ENCODE measurements around the gene NDUFV1. TPM values are rescaled to one million over a fixed set of nuclear protein-coding genes. Genes with fewer than 3 reads are reported as not detected.
A peak's percentile ranks its signal among the peaks of the same experiment; 100 is the strongest.
"Not testable (repeated sequence)": the region's sequence is repeated elsewhere in the genome, so short reads cannot be mapped to it uniquely, and the experiment has no call there.

The NDUFV1 gene
- 119 to 151 TPM (median 121 TPM) in 3 replicates for total RNA-seq
- long read RNA-seq, transcript NDUFV1-201 (10 exons, 1,596 nt) = major isoform, 113 of 158 reads
- long read RNA-seq, partial matches to known transcripts = 26 of 158 reads
- long read RNA-seq, other reads (novel, unspliced or antisense) = 13 of 158 reads

DNA sequence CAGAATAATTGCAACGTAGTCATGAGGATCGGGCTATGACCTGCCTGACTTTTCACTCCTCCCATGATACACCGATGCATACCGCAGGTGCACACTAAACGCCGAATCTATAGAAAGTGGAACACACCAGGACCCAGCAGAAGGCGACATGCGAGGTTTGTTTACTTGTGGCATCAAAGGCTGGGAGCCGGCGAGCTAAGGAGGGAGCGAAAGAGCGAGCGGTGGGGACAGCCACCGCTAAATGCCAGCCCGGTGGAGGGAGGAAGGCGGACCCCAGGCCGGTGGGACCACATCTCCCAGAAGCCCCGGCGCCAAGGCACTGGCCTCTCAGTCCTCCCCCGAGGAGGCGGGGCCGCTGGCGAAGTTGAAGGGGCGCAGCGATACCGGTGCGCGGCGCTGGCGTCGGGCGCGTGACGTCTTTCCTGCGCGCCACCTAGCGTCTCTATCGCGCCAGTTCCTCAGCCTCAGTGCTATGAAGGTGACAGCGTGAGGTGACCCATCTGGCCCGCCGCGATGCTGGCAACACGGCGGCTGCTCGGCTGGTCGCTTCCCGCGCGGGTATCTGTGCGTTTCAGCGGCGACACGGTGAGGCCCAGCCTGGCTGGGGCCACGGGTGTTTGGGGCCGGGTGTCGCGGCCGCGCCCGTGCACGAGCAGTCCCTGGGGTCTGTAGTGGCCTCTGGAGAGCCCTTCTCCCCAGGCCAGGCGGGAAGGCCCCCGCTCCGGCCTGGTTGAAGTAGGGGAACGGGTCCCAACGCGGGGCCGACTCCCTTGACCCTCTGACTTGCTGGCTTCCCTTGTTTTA is at the start of gene NDUFV1:
TSS of gene NDUFV1 (plus strand) at position 445 of the 804 bp plus-strand sequence. CDS start at position 514, 69 bp downstream.
- TF ChIP-seq, protein P1, sequence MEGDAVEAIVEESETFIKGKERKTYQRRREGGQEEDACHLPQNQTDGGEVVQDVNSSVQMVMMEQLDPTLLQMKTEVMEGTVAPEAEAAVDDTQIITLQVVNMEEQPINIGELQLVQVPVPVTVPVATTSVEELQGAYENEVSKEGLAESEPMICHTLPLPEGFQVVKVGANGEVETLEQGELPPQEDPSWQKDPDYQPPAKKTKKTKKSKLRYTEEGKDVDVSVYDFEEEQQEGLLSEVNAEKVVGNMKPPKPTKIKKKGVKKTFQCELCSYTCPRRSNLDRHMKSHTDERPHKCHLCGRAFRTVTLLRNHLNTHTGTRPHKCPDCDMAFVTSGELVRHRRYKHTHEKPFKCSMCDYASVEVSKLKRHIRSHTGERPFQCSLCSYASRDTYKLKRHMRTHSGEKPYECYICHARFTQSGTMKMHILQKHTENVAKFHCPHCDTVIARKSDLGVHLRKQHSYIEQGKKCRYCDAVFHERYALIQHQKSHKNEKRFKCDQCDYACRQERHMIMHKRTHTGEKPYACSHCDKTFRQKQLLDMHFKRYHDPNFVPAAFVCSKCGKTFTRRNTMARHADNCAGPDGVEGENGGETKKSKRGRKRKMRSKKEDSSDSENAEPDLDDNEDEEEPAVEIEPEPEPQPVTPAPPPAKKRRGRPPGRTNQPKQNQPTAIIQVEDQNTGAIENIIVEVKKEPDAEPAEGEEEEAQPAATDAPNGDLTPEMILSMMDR (IDR thresholded peaks at IDR 0.05) = peak; percentile 75
- peaks cover 6% of the 10 kb centered on the region for H3K27me3 Mint-ChIP-seq (ENCODE audit: low read depth)
- H3K9me3 Mint-ChIP-seq (ENCODE audit: low read depth) = peaks cover 4% of the 10 kb centered on the region
- peak; percentile 99 for DNase-seq (ENCODE audit: low spot score)
- H3K4me3 Mint-ChIP-seq (ENCODE audit: unreplicated experiment) = peak within 1 kb of the TSS; percentile 81
- no peaks in the 10 kb centered on the region for H3K36me3 Mint-ChIP-seq (ENCODE audit: low read depth)
- peak within 1 kb of the TSS; percentile 85 for H3K27ac Mint-ChIP-seq (ENCODE audit: unreplicated experiment)
- H3K4me1 Mint-ChIP-seq (ENCODE audit: low read depth) = peaks cover 8% of the 10 kb centered on the region

DNA sequence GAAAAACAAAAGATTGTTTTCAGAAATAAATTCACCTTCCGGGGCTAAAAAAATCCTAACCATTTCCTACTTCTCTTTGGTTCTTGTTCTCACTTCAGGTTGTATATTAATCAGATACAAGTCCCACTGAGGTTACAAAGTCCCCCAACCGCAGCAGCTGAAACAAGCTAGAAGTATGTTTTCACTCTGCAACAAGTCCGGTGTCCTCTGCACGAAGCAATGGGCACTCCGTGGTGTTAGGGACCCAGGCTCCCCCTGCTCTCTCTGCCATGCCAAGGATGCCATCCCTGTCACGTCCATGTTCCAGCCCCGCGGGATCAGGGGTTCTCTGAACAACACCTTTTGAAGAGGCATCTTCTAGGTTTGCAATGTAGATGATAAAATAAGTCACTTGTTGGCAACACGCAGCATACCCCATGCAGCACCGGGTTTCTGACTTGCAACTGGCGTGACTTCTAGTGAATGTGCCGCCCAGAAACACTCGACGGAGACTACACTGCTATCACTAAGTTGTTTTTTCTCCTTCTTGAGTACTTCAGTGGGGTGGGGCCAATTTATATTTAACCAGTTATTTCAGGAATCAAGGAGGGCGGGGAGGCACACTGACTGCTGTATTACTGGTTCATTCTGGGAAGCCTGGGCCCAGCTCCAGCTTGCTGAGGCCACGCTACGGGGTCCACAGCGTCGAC is 48.5 kb upstream of the NDUFV1 start:
- Mint-ChIP-seq H3K9me3 (ENCODE audit: low read depth) (no peaks in the 10 kb centered on the region), H3K27me3 (ENCODE audit: low read depth) (no peaks in the 10 kb centered on the region), H3K4me1 (ENCODE audit: low read depth) (peaks cover 34% of the 10 kb centered on the region), H3K27ac (ENCODE audit: unreplicated experiment) (peak overlapping the region; percentile 86), H3K4me3 (ENCODE audit: unreplicated experiment) (peak overlapping the region; percentile 36), H3K36me3 (ENCODE audit: low read depth) (no peaks in the 10 kb centered on the region)
- TF ChIP-seq, protein P1 (IDR thresholded peaks at IDR 0.05) = no peak
- DNase-seq (ENCODE audit: low spot score) = no peak

DNA sequence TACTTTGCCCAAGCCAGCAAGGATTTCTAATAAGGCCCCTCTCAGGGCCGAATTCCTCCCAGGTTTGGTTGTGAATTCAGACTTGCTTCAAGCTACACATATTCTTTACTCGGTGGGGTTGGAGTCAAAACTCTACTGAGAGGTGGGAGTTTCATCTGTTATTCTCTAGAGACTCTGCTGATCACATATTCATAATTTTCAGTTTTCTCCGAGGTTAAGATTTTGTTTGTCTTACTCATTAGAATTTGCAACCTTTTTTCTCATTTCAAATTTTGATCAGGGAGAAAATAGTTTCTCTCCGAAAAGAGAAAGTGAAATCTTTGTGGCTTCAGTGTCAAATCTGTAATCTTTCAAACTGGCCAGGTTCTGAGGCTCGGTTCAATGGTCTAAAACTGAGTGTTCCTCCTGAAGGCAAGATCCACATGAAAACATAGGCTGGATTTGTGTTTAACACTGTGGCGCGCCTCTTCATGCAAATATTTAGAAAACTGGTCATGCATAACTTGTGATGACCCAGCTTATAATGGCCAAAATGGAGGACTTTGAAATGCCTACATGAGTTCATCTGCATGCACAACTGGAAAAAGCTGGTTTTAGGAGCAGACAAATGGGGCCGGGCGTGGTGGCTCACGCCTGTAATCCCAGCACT is 44.6 kb upstream of the NDUFV1 start:
- TF ChIP-seq, protein P1 (IDR thresholded peaks at IDR 0.05) = no peak
- Mint-ChIP-seq H3K4me1 (ENCODE audit: low read depth) (peaks cover 45% of the 10 kb centered on the region), H3K4me3 (ENCODE audit: unreplicated experiment) (no peak overlapping the region), H3K9me3 (ENCODE audit: low read depth) (no peaks in the 10 kb centered on the region), H3K27ac (ENCODE audit: unreplicated experiment) (peak overlapping the region; percentile 94), H3K36me3 (ENCODE audit: low read depth) (no peaks in the 10 kb centered on the region), H3K27me3 (ENCODE audit: low read depth) (no peaks in the 10 kb centered on the region)
- DNase-seq (ENCODE audit: low spot score) = no peak

DNA sequence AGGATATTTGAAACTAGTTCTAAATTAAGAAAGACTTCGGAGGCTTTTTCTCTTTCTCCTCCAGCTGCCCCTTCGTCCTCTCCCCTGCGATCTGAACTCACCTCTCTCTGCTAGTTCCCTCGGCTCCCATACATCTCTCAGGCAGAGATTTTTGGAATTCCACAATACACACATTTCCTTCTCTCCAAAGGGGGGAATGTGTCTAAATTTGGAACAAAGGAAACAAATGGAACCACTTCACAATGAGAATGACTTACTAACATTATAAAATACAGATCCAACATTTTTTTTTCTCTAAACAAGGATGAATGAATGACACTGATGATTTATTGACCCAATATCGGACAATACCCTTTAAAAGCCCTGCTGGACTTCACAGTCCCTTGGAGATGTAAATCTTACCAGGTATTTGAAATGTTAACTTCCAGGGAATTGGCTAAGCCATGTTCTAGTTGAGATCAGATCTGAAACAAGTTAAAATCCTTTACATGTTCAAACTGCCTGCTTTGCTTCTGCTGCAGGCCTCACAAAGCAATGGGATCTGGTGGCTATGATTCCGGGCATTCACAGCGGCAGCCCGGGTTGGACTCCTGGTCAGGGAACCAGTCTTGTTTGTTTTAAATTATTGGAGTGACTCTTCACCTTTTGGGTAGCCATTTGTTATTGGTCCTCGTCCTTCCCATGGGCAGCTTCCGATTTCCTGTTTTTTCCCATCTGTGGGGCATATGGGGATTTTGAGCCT is 43.6 kb upstream of the NDUFV1 start:
- Mint-ChIP-seq H3K4me3 (ENCODE audit: unreplicated experiment) (peak overlapping the region; percentile 17), H3K36me3 (ENCODE audit: low read depth) (no peaks in the 10 kb centered on the region), H3K4me1 (ENCODE audit: low read depth) (peaks cover 41% of the 10 kb centered on the region), H3K27me3 (ENCODE audit: low read depth) (no peaks in the 10 kb centered on the region), H3K27ac (ENCODE audit: unreplicated experiment) (peak overlapping the region; percentile 94), H3K9me3 (ENCODE audit: low read depth) (no peaks in the 10 kb centered on the region)
- TF ChIP-seq, protein P1 (IDR thresholded peaks at IDR 0.05) = no peak
- DNase-seq (ENCODE audit: low spot score) = no peak

DNA sequence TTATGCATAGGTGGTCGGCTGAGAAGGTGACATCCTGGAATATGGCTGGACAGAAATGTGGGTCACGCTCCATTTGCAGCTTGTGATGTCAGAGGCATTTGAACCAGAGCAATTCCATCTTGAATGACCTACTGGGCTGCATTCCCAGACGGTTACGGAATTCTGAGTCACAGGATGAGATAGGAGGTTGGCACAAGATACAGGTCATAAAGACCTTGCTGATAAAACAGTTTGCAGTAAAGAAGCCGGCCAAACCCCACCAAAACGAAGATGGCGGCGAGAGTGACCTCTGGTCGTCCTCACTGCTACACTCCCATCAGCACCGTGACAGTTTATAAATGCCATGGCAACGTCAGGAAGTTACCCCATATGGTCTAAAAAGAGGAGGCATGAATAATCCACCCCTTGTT is 43.0 kb upstream of the NDUFV1 start:
- peak overlapping the region; percentile 94 for H3K27ac Mint-ChIP-seq (ENCODE audit: unreplicated experiment)
- not testable (repeated sequence) for H3K9me3 Mint-ChIP-seq (ENCODE audit: low read depth); H3K36me3 Mint-ChIP-seq (ENCODE audit: low read depth); H3K27me3 Mint-ChIP-seq (ENCODE audit: low read depth); DNase-seq (ENCODE audit: low spot score); H3K4me3 Mint-ChIP-seq (ENCODE audit: unreplicated experiment)
- peaks cover 35% of the 10 kb centered on the region for H3K4me1 Mint-ChIP-seq (ENCODE audit: low read depth)
